NK-92 treated with Interleukin-12 subunit alpha and Interleukin-12 subunit beta, amount 100 ng/mL, for 24 hours (cell line): Measurements from ENCODE around the gene FRMD4B.
"Not testable (repeated sequence)": the region's sequence is repeated elsewhere in the genome, so short reads cannot be mapped to it uniquely, and the experiment has no call there.

ENCODE experiments used
- DNase-seq: peaks from one replicate; lab custom pipeline; 2025; lab: John Stamatoyannopoulos, UW

FRMD4B gene

GRCh38 chr3:69322512-69322911, 63.4 kb downstream of the FRMD4B start:
- not testable (repeated sequence) for DNase-seq

- no peak for DNase-seq
Measured at GRCh38 chr3:69322158-69322509, 63.8 kb downstream of the FRMD4B start.

GRCh38 chr3:69321301-69322157, 64.4 kb downstream of the FRMD4B start:
- DNase-seq: no peak

GRCh38 chr3:69320871-69321271, 65.0 kb downstream of the FRMD4B start:
- no peak for DNase-seq

- DNase-seq: no peak
Measured at GRCh38 chr3:69319652-69320051, 66.2 kb downstream of the FRMD4B start.

GRCh38 chr3:69318410-69318809, 67.5 kb downstream of the FRMD4B start:
- DNase-seq: no peak

- no peak for DNase-seq
Measured at GRCh38 chr3:69313251-69313650, 72.6 kb downstream of the FRMD4B start.

GRCh38 chr3:69309814-69310213, 76.1 kb downstream of the FRMD4B start:
- DNase-seq: no peak

- DNase-seq: peak; percentile 26
Measured at GRCh38 chr3:69306239-69307185, 79.4 kb downstream of the FRMD4B start.

- no peak for DNase-seq
Measured at GRCh38 chr3:69305011-69305410, 80.9 kb downstream of the FRMD4B start.

GRCh38 chr3:69304396-69304795, 81.5 kb downstream of the FRMD4B start:
- DNase-seq: no peak

GRCh38 chr3:69300296-69300695, 85.6 kb downstream of the FRMD4B start:
- no peak for DNase-seq

- DNase-seq: no peak
Measured at GRCh38 chr3:69299344-69299743, 86.5 kb downstream of the FRMD4B start.

- no peak for DNase-seq
Measured at GRCh38 chr3:69297501-69297900, 88.4 kb downstream of the FRMD4B start.

- no peak for DNase-seq
Measured at GRCh38 chr3:69296995-69297394, 88.9 kb downstream of the FRMD4B start.

GRCh38 chr3:69294014-69294766, 91.7 kb downstream of the FRMD4B start:
- DNase-seq: no peak

GRCh38 chr3:69292959-69293574, 92.8 kb downstream of the FRMD4B start:
- DNase-seq: no peak

GRCh38 chr3:69292185-69292584, 93.7 kb downstream of the FRMD4B start:
- DNase-seq: no peak

GRCh38 chr3:69290430-69290829, 95.5 kb downstream of the FRMD4B start:
- no peak for DNase-seq

- no peak for DNase-seq
Measured at GRCh38 chr3:69290006-69290405, 95.9 kb downstream of the FRMD4B start.

GRCh38 chr3:69288161-69288895, 97.6 kb downstream of the FRMD4B start:
- peak; percentile 48 for DNase-seq
